GM23338 (cell line): ENCODE data around the gene SLC9A2. TPM values are rescaled to one million over a fixed set of nuclear protein-coding genes. Genes with fewer than 3 reads are reported as not detected.

Experiments
- ATAC-seq: fragments of 200-7000 bp; cut with Tn5 transposase; 3 replicates; pipeline ENCODE4 v1.9.1; 2020
- DNase-seq: peaks from one replicate; pipeline ENCODE4 v3.0.0-alpha.2; 2015; ENCODE audit warnings: low spot score
- H2AFZ ChIP-seq: fragments of 200-600 bp; sonication (generic); 2 replicates; pipeline ENCODE4 v1.8.0; 2016; ENCODE audit warnings: antibody characterized with exemption, mild to moderate bottlenecking, moderate library complexity
- H3F3A ChIP-seq: fragments of 200-600 bp; sonication (generic); replicated peaks from 2 replicates; pipeline ENCODE4 v1.8.0; 2017; ENCODE audit warnings: antibody characterized with exemption, mixed run types, low read depth
- H3K27ac ChIP-seq: fragments of 200-600 bp; sonication (generic); 2 replicates; pipeline ENCODE4 v1.6.1; 2016; ENCODE audit warnings: low read depth
- H3K27me3 ChIP-seq: fragments of 200-600 bp; sonication (generic); 2 replicates; pipeline ENCODE4 v1.8.0; 2016; ENCODE audit warnings: mild to moderate bottlenecking, mixed run types, moderate library complexity; ENCODE audit not compliant: insufficient read depth
- H3K36me3 ChIP-seq: fragments of 200-600 bp; sonication (generic); 2 replicates; pipeline ENCODE4 v1.8.0; 2016; ENCODE audit warnings: mild to moderate bottlenecking; ENCODE audit not compliant: insufficient read depth
- H3K4me1 ChIP-seq: fragments of 200-600 bp; sonication (generic); 2 replicates; pipeline ENCODE4 v1.8.0; 2016; ENCODE audit warnings: mild to moderate bottlenecking, moderate library complexity; ENCODE audit not compliant: insufficient read depth
- H3K4me2 ChIP-seq: fragments of 200-600 bp; sonication (generic); 2 replicates; pipeline ENCODE4 v1.7.1; 2017; ENCODE audit warnings: mixed run types
- H3K4me3 ChIP-seq: fragments of 200-600 bp; sonication (generic); 2 replicates; pipeline ENCODE4 v1.6.1; 2016; ENCODE audit warnings: mixed run types
- H3K79me2 ChIP-seq: fragments of 200-600 bp; sonication (generic); replicated peaks from 2 replicates; pipeline ENCODE4 v1.8.0; 2017; ENCODE audit warnings: mild to moderate bottlenecking; ENCODE audit not compliant: insufficient read depth
- H3K9me2 ChIP-seq: fragments of 200-600 bp; sonication (generic); 2 replicates; pipeline ENCODE4 v1.8.0; 2017; ENCODE audit not compliant: insufficient read depth
- H4K20me1 ChIP-seq: fragments of 200-600 bp; sonication (generic); replicated peaks from 2 replicates; pipeline ENCODE4 v1.8.0; 2017; ENCODE audit warnings: mild to moderate bottlenecking; ENCODE audit not compliant: insufficient read depth
- H3K27ac Mint-ChIP-seq: 2 replicates; pipeline ENCODE4 v1.8.0; 2020; ENCODE audit warnings: inconsistent platforms, mild to moderate bottlenecking, moderate library complexity, mixed read lengths
- H3K27me3 Mint-ChIP-seq: 3 replicates; pipeline ENCODE4 v1.8.0; 2022; ENCODE audit warnings: low read depth, mild to moderate bottlenecking, moderate library complexity, mixed read lengths, inconsistent platforms; ENCODE audit not compliant: insufficient read depth, poor library complexity
- H3K36me3 Mint-ChIP-seq: 3 replicates; pipeline ENCODE4 v1.8.0; 2021; ENCODE audit warnings: low read depth, mild to moderate bottlenecking, inconsistent platforms, moderate library complexity, mixed read lengths
- H3K4me1 Mint-ChIP-seq: 3 replicates; pipeline ENCODE4 v1.8.0; 2020; ENCODE audit warnings: mild to moderate bottlenecking, inconsistent platforms, mixed read lengths
- H3K4me3 Mint-ChIP-seq: 3 replicates; pipeline ENCODE4 v1.8.0; 2021; ENCODE audit warnings: moderate library complexity, mild to moderate bottlenecking, inconsistent platforms, mixed read lengths
- H3K9me3 Mint-ChIP-seq: 3 replicates; pipeline ENCODE4 v1.8.0; 2020; ENCODE audit warnings: moderate library complexity, mild to moderate bottlenecking, inconsistent platforms, mixed read lengths
- EZH2 ChIP-seq: fragments of 200-600 bp; sonication (generic); IDR thresholded peaks from one replicate; pipeline ENCODE4 v1.8.0; 2017; ENCODE audit warnings: antibody characterized with exemption, mild to moderate bottlenecking, low read depth; ENCODE audit not compliant: unreplicated experiment
- EZH2phosphoT487 ChIP-seq: fragments of 200-600 bp; sonication (generic); IDR thresholded peaks from one replicate; pipeline ENCODE4 v1.8.1; 2018; ENCODE audit warnings: antibody characterized with exemption; ENCODE audit not compliant: unreplicated experiment
- JUNB ChIP-seq: IDR thresholded peaks from one replicate; pipeline ENCODE4 v1.6.1; 2016; ENCODE audit warnings: antibody characterized with exemption; ENCODE audit not compliant: unreplicated experiment
- NANOG ChIP-seq: IDR thresholded peaks from 2 replicates; pipeline ENCODE4 v1.6.1; 2016; ENCODE audit warnings: antibody characterized with exemption, borderline replicate concordance
- POLR2AphosphoS5 ChIP-seq: IDR thresholded peaks from 2 replicates; pipeline ENCODE4 v1.6.1; 2016; ENCODE audit warnings: antibody characterized with exemption, low read depth
- REST ChIP-seq: IDR thresholded peaks from one replicate; pipeline ENCODE4 v1.6.1; 2018; ENCODE audit warnings: antibody characterized with exemption; ENCODE audit not compliant: unreplicated experiment
- STAT1 ChIP-seq: IDR thresholded peaks from one replicate; pipeline ENCODE4 v1.6.1; 2016; ENCODE audit warnings: antibody characterized with exemption; ENCODE audit not compliant: unreplicated experiment
- ZNF114 ChIP-seq: fragments of 250-450 bp; sonication (Bioruptor Pico); IDR thresholded peaks from 2 replicates; pipeline ENCODE4 v1.5.0; 2020; ENCODE audit warnings: mild to moderate bottlenecking, moderate library complexity
- ZNF331 ChIP-seq: fragments of 250-450 bp; sonication (Bioruptor Pico); IDR thresholded peaks from 2 replicates; pipeline ENCODE4 v1.5.0; 2020; ENCODE audit warnings: low read depth, mild to moderate bottlenecking, moderate library complexity
- ZNF462 ChIP-seq: fragments of 250-450 bp; sonication (Bioruptor Pico); IDR thresholded peaks from 2 replicates; pipeline ENCODE4 v1.5.0; 2020; ENCODE audit warnings: mild to moderate bottlenecking, moderate library complexity
- polyA plus RNA-seq: library from polyadenylated mRNA; unstranded; fragments of >200 nt; fragmentation: Nextera tagmentation; extraction: Ambion mirVana; gene quantifications from 2 replicates; pipeline ENCODE4 v1.2.1, GENCODE V29; 2016
- total RNA-seq: library from RNA; depleted of rRNA; stranded (reverse); fragments of >200 nt; shearing (Covaris generic); gene quantifications from 2 replicates; pipeline ENCODE4 v1.2.3, GENCODE V29; 2014
- TF ChIP-seq, protein P1 (sequence below), 2 experiments: fragments of 200-600 bp in 1 of 2; sonication (generic) in 1 of 2; conservative IDR thresholded peaks; 2 replicates each; pipeline versions ENCODE4 v1.5.1 to v1.6.1; 2016 to 2017; ENCODE audit warnings: antibody characterized with exemption in 2 of 2, low read depth in 2 of 2, mild to moderate bottlenecking in 2 of 2, moderate library complexity in 1 of 2

The SLC9A2 gene
- total and polyA plus RNA-seq, 2 experiments from 2014 or later = 0.03 to 0.24 TPM

GRCh38 chr2:102674370-102674769, 55.0 kb downstream of the SLC9A2 start:
- Mint-ChIP-seq H3K36me3 (no peaks in the 10 kb centered on the region), H3K27me3 (peaks cover 2% of the 10 kb centered on the region), H3K4me3 (no peak overlapping the region), H3K4me1 (no peaks in the 10 kb centered on the region), H3K9me3 (no peaks in the 10 kb centered on the region), H3K27ac (no peak overlapping the region)
- H4K20me1 ChIP-seq = no peaks in the 10 kb centered on the region
- ATAC-seq (no peak), DNase-seq (no peak)
- H3K9me2 ChIP-seq = no peaks in the 10 kb centered on the region
- no peaks in the 10 kb centered on the region for H3K79me2 ChIP-seq
- H3K36me3 ChIP-seq = no peaks in the 10 kb centered on the region
- no peaks in the 10 kb centered on the region for H3K27me3 ChIP-seq
- no peak overlapping the region for H3K27ac ChIP-seq
- no peaks in the 10 kb centered on the region for H3K4me1 ChIP-seq
- H3K4me3 ChIP-seq = no peak overlapping the region
- peak overlapping the region; percentile 59; the same call in 1 of the 2 replicates for H2AFZ ChIP-seq
- TF ChIP-seq EZH2 (no peak), REST (no peak), STAT1 (no peak), POLR2AphosphoS5 (no peak), EZH2phosphoT487 (no peak), ZNF462 (CRISPR knock-in tag) (no peak), NANOG (no peak), JUNB (no peak), ZNF331 (no peak), ZNF114 (no peak)
- TF ChIP-seq, protein P1, sequence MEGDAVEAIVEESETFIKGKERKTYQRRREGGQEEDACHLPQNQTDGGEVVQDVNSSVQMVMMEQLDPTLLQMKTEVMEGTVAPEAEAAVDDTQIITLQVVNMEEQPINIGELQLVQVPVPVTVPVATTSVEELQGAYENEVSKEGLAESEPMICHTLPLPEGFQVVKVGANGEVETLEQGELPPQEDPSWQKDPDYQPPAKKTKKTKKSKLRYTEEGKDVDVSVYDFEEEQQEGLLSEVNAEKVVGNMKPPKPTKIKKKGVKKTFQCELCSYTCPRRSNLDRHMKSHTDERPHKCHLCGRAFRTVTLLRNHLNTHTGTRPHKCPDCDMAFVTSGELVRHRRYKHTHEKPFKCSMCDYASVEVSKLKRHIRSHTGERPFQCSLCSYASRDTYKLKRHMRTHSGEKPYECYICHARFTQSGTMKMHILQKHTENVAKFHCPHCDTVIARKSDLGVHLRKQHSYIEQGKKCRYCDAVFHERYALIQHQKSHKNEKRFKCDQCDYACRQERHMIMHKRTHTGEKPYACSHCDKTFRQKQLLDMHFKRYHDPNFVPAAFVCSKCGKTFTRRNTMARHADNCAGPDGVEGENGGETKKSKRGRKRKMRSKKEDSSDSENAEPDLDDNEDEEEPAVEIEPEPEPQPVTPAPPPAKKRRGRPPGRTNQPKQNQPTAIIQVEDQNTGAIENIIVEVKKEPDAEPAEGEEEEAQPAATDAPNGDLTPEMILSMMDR (conservative IDR thresholded peaks at IDR 0.05; ENCODE audit: low read depth in 2 of 2) = no peak
- H3F3A ChIP-seq = no peaks in the 10 kb centered on the region
- H3K4me2 ChIP-seq = no peak overlapping the region
